Small intestine (tissue), 7 donors: ENCODE results near the gene LRRFIP1. TPM values are rescaled to one million over a fixed set of nuclear protein-coding genes. Genes with fewer than 3 reads are reported as not detected.

Experiments
- DNase-seq, 2 donors: peaks; one replicate each; pipeline versions ENCODE4 v3.0.0 to v3.0.0-alpha.2; 2013
- FAIRE-seq: peaks from 2 replicates; lab custom pipeline; 2012; peaks lifted over from hg19 to GRCh38; lab: Jason Lieb, UNC
- H3K27ac ChIP-seq, 3 donors: one replicate each; pipeline ENCODE4 v1.5.1; 2013; ENCODE audit warnings: low read length in 2 of 3, mild to moderate bottlenecking in 2 of 3, control low read depth in 1 of 3, inconsistent platforms in 1 of 3, low read depth in 1 of 3, moderate library complexity in 1 of 3
- H3K27me3 ChIP-seq, 3 donors: one replicate each; pipeline ENCODE4 v1.6.1; 2013; ENCODE audit warnings: low read length in 3 of 3, inconsistent platforms in 1 of 3; ENCODE audit not compliant: control insufficient read depth in 3 of 3, insufficient read depth in 3 of 3
- H3K36me3 ChIP-seq, 3 donors: one replicate each; pipeline ENCODE4 v1.6.1; 2013; ENCODE audit warnings: low read length in 3 of 3, inconsistent platforms in 1 of 3, low read depth in 1 of 3, mild to moderate bottlenecking in 1 of 3, moderate library complexity in 1 of 3; ENCODE audit not compliant: control insufficient read depth in 3 of 3, insufficient read depth in 2 of 3
- H3K4me1 ChIP-seq, 3 donors: one replicate each; pipeline ENCODE4 v1.6.1; 2013; ENCODE audit warnings: low read length in 2 of 3, inconsistent platforms in 1 of 3, low read depth in 1 of 3, mild to moderate bottlenecking in 1 of 3, moderate library complexity in 1 of 3; ENCODE audit not compliant: control insufficient read depth in 3 of 3, insufficient read depth in 2 of 3
- H3K4me3 ChIP-seq, 3 donors: one replicate each; pipeline ENCODE4 v1.5.1; 2013; ENCODE audit warnings: low read length in 3 of 3, control low read depth in 1 of 3, inconsistent platforms in 1 of 3, low read depth in 1 of 3, mild to moderate bottlenecking in 1 of 3, moderate library complexity in 1 of 3
- H3K9me3 ChIP-seq, 2 donors: one replicate each; pipeline ENCODE4 v1.6.1; 2013; ENCODE audit warnings: low read depth in 1 of 2, low read length in 1 of 2; ENCODE audit not compliant: control insufficient read depth in 2 of 2, insufficient read depth in 1 of 2
- WGBS, 3 donors: extraction: QIAGEN DNeasy Blood & Tissue Kit; methylation state at CpG; one replicate each; pipeline ENCODE4 v1.1.7; 2013; 5-methylcytosine and 5-hydroxymethylcytosine counted together
- polyA plus RNA-seq, 4 donors: library from polyadenylated mRNA; stranded (reverse) in 3 of 4; unstranded in 1 of 4; fragments of 200-250 nt in 3 of 4; fragments of 120-200 nt in 1 of 4; gene quantifications; one replicate each; pipeline versions ENCODE4 v1.2.1 to v1.2.3, GENCODE V29; 2013
- donor health status: healthy with polysubstance abuse.
- donor health status: control.
- donor health status: control.
- donor health status: Bipolar disorder and iron deficiency.
- donor health status: healthy.

LRRFIP1 gene
- polyA plus RNA-seq, 4 donors = 46.0 to 76.7 (median 51.9) TPM

GRCh38 chr2:237706257-237706656, 78.9 kb downstream of the LRRFIP1 start:
- 93 to 100% (median 96%) methylated on average over 5 of the region's 5 CpGs for WGBS, 3 donors
- Histone ChIP-seq H3K27ac (no peak overlapping the region), H3K4me1 (peaks cover 18 to 47% (median 35%) of the 10 kb centered on the region in 3 donors), H3K27me3 (no peaks in the 10 kb centered on the region), H3K36me3 (peaks cover 0 to 40% (median 5%) of the 10 kb centered on the region in 3 donors), H3K9me3 (no peaks in the 10 kb centered on the region), H3K4me3 (no peak overlapping the region)
- FAIRE-seq = no peak
- no peak for DNase-seq

- peaks cover 10 to 30% (median 18%) of the 10 kb centered on the region in 3 donors for H3K4me1 ChIP-seq
- no peak overlapping the region for H3K4me3 ChIP-seq
- H3K36me3 ChIP-seq = peaks cover 3 to 47% (median 10%) of the 10 kb centered on the region in 3 donors
- H3K9me3 ChIP-seq = no peaks in the 10 kb centered on the region
- no peaks in the 10 kb centered on the region for H3K27me3 ChIP-seq
- FAIRE-seq = no peak
- DNase-seq = no peak
- H3K27ac ChIP-seq = peak overlapping the region in 1 of 3 donors; percentile 53
- WGBS, 3 donors = 91 to 96% (median 95%) methylated on average over 3 of the region's 3 CpGs
Measured at GRCh38 chr2:237708065-237708398, 80.6 kb downstream of the LRRFIP1 start.

GRCh38 chr2:237708491-237708890, 81.1 kb downstream of the LRRFIP1 start:
- 94 to 95% (median 94%) methylated on average over 27 of the region's 27 CpGs for WGBS, 3 donors
- Histone ChIP-seq H3K27ac (no peak overlapping the region), H3K4me3 (no peak overlapping the region), H3K36me3 (peaks cover 3 to 47% (median 10%) of the 10 kb centered on the region in 3 donors), H3K27me3 (no peaks in the 10 kb centered on the region), H3K9me3 (no peaks in the 10 kb centered on the region), H3K4me1 (peaks cover 8 to 26% (median 13%) of the 10 kb centered on the region in 3 donors)
- no peak for FAIRE-seq
- no peak for DNase-seq

- no peak for FAIRE-seq
- Histone ChIP-seq H3K9me3 (no peaks in the 10 kb centered on the region), H3K4me3 (no peak overlapping the region), H3K27me3 (no peaks in the 10 kb centered on the region), H3K36me3 (peaks cover 3 to 44% (median 10%) of the 10 kb centered on the region in 3 donors), H3K27ac (no peak overlapping the region), H3K4me1 (peaks cover 8 to 22% (median 10%) of the 10 kb centered on the region in 3 donors)
- DNase-seq = no peak
- WGBS, 3 donors = 86 to 88% (median 87%) methylated on average over 6 of the region's 6 CpGs
Measured at GRCh38 chr2:237708961-237709360, 81.6 kb downstream of the LRRFIP1 start.

- FAIRE-seq (no peak), DNase-seq (no peak)
- Histone ChIP-seq H3K9me3 (no peaks in the 10 kb centered on the region), H3K27me3 (no peaks in the 10 kb centered on the region), H3K4me1 (peaks cover 0 to 12% (median 0%) of the 10 kb centered on the region in 3 donors), H3K4me3 (no peak overlapping the region), H3K27ac (no peak overlapping the region), H3K36me3 (peaks cover 3 to 41% (median 10%) of the 10 kb centered on the region in 3 donors)
- 93 to 94% (median 93%) methylated on average over 31 of the region's 31 CpGs for WGBS, 3 donors
Measured at GRCh38 chr2:237711458-237712150, 84.2 kb downstream of the LRRFIP1 start.

- Histone ChIP-seq H3K4me1 (peaks cover 0 to 12% (median 0%) of the 10 kb centered on the region in 3 donors), H3K27me3 (no peaks in the 10 kb centered on the region), H3K4me3 (no peak overlapping the region), H3K9me3 (no peaks in the 10 kb centered on the region), H3K36me3 (peaks cover 3 to 39% (median 10%) of the 10 kb centered on the region in 3 donors), H3K27ac (no peak overlapping the region)
- no peak for FAIRE-seq
- DNase-seq = no peak
- WGBS, 3 donors = 93 to 95% (median 94%) methylated on average over 26 of the region's 26 CpGs
Measured at GRCh38 chr2:237712477-237713377, 85.3 kb downstream of the LRRFIP1 start.

GRCh38 chr2:237714690-237715458, 87.5 kb downstream of the LRRFIP1 start:
- Histone ChIP-seq H3K27ac (peak overlapping the region; percentile 58 to 85 (median 69)), H3K9me3 (no peaks in the 10 kb centered on the region), H3K36me3 (peaks cover 3 to 31% (median 8%) of the 10 kb centered on the region in 3 donors), H3K4me3 (peak overlapping the region in 1 of 3 donors; percentile 37), H3K4me1 (peaks cover 0 to 12% (median 0%) of the 10 kb centered on the region in 3 donors), H3K27me3 (no peaks in the 10 kb centered on the region)
- whole genome bisulfite sequencing, 3 donors = 33 to 53% (median 46%) methylated on average over 14 of the region's 14 CpGs
- FAIRE-seq = no peak
- DNase-seq = peak in 1 of 2 donors; percentile 59
